ENCODE data around the gene NSD2. TPM values are rescaled to one million over a fixed set of nuclear protein-coding genes. Genes with fewer than 3 reads are reported as not detected.
A peak's percentile ranks its signal among the peaks of the same experiment; 100 is the strongest.

NSD2 gene
- total RNA-seq, 1 donor = 67.8 TPM

DNA sequence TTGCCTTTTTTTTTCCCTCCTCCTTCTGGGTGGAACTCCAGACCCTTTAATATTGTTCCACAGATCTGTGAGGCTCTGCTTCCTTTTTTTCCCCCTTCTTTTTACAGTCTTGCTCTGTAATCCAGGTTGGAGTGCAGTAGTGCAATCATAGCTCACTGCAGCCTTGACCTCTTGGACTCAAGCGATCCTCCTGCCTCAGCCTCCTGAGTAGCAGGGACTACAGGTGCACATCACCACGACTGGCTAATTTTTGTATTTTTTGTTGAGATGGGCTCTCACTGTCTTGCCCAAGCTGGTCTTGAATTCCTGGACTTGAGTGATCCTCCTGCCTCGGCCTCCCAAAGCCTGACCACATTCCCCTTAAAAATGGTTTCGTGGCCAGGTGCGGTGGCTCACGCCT, 26.8 kb downstream of the NSD2 start:
- TF ChIP-seq, protein P1, sequence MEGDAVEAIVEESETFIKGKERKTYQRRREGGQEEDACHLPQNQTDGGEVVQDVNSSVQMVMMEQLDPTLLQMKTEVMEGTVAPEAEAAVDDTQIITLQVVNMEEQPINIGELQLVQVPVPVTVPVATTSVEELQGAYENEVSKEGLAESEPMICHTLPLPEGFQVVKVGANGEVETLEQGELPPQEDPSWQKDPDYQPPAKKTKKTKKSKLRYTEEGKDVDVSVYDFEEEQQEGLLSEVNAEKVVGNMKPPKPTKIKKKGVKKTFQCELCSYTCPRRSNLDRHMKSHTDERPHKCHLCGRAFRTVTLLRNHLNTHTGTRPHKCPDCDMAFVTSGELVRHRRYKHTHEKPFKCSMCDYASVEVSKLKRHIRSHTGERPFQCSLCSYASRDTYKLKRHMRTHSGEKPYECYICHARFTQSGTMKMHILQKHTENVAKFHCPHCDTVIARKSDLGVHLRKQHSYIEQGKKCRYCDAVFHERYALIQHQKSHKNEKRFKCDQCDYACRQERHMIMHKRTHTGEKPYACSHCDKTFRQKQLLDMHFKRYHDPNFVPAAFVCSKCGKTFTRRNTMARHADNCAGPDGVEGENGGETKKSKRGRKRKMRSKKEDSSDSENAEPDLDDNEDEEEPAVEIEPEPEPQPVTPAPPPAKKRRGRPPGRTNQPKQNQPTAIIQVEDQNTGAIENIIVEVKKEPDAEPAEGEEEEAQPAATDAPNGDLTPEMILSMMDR (IDR thresholded peaks at IDR 0.05; ENCODE audit: insufficient read depth, low read depth, low read length) = no peak
- no peak for DNase-seq (ENCODE audit: low read depth)
- H3K4me3 ChIP-seq (ENCODE audit: low read depth, low read length) = no peak overlapping the region

DNA sequence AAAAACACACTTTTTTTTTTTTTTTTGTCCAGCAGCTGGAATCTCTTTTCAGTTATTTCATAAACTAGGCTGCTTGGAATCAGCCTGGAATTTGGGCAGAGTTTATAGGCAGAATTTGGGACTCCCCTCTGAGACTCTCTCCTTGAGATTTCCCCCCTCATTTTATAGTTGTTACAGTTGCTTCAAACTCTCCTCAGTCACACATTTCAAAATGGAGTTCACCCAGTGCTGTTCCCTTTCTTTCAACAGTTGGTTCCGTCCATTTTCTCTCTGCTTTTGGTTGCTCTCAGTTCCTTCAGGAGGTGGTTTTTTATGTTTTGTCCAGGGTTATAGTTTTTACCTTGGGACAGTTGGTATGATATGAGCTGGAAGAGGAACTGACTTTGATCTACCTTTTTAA, 27.5 kb downstream of the NSD2 start:
- TF ChIP-seq, protein P1 (IDR thresholded peaks at IDR 0.05; ENCODE audit: insufficient read depth, low read depth, low read length) = no peak
- H3K4me3 ChIP-seq (ENCODE audit: low read depth, low read length) = no peak overlapping the region
- no peak for DNase-seq (ENCODE audit: low read depth)

DNA sequence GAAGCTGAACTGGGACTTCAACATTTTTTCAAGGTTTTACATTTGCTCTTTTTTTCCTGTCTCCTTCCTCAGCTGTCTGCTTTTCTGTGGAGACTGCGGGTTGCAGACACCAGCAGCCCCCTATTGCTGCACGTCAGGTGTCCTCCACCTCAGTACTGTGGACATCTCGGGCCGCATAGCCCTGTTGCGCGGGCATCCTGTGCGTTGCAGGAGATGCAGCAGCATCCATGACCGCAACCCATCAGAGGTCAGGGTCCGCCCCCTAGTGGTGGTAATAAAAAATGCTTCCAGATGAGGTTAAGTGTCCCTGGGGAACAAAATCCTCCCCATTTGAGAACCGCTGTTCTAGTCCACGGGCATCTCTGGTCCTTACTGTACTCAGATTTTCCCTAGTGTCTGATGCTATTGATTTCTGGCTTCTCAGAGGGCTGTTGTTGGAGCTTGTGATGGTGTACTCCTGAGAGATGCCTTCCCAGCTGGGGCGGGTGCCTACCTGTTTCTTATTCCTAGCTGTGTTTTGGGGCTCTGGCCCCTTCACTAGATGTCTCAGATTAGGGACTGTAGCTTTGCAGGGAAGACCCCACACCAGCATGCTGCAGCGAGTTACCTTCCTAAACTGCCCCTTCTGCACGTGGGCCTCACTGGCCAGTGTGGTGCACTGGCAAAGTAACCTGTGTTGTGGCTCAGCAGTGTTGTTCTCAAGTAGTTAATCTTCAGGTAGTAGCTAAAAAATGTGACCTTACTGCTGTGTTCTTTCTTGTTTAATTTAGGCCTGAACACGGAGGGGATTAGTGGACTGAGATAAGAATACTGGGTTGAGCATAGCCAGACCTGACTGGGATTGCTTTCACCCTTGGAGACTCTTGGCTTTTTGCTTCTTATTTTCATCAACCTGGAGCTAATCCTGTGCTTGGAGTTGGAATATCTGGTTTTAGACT, 28.2 kb downstream of the NSD2 start:
- H3K4me3 ChIP-seq (ENCODE audit: low read depth, low read length) = no peak overlapping the region
- peak; percentile 84 for DNase-seq (ENCODE audit: low read depth)
- TF ChIP-seq, protein P1 (IDR thresholded peaks at IDR 0.05; ENCODE audit: insufficient read depth, low read depth, low read length) = peak; percentile 86

DNA sequence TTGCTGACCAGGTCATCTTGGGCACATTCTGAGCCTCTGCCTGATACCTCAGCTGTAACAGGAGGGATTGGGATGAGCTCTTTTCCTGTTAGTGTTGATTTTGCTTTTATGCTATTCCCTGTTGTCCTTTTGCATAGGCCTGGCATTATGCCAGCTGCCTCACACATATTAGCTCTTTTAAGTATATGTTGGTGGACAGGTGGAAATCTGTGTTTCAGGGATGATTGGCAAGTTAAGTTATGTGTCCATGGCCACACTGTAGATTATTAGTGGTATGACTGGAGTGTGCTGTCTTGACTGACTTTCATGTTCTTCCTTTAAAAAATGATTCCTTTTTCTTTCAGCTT, 28.9 kb downstream of the NSD2 start:
- H3K4me3 ChIP-seq (ENCODE audit: low read depth, low read length) = no peak overlapping the region
- TF ChIP-seq, protein P1 (IDR thresholded peaks at IDR 0.05; ENCODE audit: insufficient read depth, low read depth, low read length) = no peak
- no peak for DNase-seq (ENCODE audit: low read depth)

DNA sequence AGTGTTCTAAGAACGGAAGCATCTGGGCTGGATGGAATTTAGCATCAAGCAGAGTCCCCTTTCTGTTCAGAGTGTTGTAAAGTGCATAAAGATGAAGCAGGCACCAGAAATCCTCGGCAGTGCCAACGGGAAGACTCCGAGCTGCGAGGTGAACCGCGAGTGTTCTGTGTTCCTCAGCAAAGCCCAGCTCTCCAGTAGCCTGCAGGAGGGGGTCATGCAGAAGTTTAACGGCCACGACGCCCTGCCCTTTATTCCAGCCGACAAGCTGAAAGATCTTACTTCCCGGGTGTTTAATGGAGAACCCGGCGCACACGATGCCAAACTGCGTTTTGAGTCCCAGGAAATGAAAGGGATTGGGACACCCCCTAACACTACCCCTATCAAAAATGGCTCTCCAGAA, 29.4 kb downstream of the NSD2 start:
- TF ChIP-seq, protein P1 (IDR thresholded peaks at IDR 0.05; ENCODE audit: insufficient read depth, low read depth, low read length) = no peak
- H3K4me3 ChIP-seq (ENCODE audit: low read depth, low read length) = no peak overlapping the region
- no peak for DNase-seq (ENCODE audit: low read depth)

DNA sequence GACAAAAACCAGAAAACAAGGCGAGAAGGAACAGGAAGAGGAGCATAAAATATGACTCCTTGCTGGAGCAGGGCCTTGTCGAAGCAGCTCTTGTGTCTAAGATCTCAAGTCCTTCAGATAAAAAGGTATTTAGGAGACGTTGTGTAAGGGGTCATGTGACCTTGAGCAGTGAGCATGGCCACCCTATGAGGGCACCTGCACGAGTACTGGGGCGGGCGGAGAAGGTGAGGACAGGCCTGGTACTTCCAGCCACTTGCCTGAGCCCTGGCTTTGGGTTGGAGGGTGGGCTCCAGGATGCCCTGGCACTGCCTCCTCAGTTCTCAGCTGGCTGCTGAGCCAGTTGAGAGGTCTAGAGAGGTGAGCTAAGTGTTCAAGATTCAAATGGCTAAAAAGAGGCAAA, 29.9 kb downstream of the NSD2 start:
- H3K4me3 ChIP-seq (ENCODE audit: low read depth, low read length) = no peak overlapping the region
- TF ChIP-seq, protein P1 (IDR thresholded peaks at IDR 0.05; ENCODE audit: insufficient read depth, low read depth, low read length) = no peak
- DNase-seq (ENCODE audit: low read depth) = no peak
